K562 (cell line): ENCODE data around the gene GPN1. TPM values are rescaled to one million over a fixed set of nuclear protein-coding genes. Genes with fewer than 3 reads are reported as not detected.
A peak's percentile ranks its signal among the peaks of the same experiment; 100 is the strongest.

Experiments
- CHD2 ChIP-seq: IDR thresholded peaks from 2 replicates; pipeline ENCODE4 v1.6.1; 2011; ENCODE audit warnings: low read depth, low read length
- COPS2 ChIP-seq: fragments of 450-650 bp; conservative IDR thresholded peaks from 2 replicates; pipeline ENCODE4 v1.6.1; 2016; ENCODE audit warnings: mild to moderate bottlenecking, moderate library complexity
- FOXK1 ChIP-seq: sonication (generic); formaldehyde crosslinking; IDR thresholded peaks from 2 replicates; pipeline ENCODE4 v1.8.0; 2022; ENCODE audit warnings: missing genetic modification reagents, mild to moderate bottlenecking, borderline replicate concordance
- HES1 ChIP-seq: fragments of 450-650 bp; IDR thresholded peaks from 2 replicates; pipeline ENCODE4 v1.6.1; 2016; ENCODE audit warnings: low read depth, mild to moderate bottlenecking, moderate library complexity
- KAT2B ChIP-seq: IDR thresholded peaks from one replicate; pipeline ENCODE4 v1.6.1; 2012; ENCODE audit warnings: low read depth, mild to moderate bottlenecking, control low read depth, inconsistent platforms, low read length, moderate library complexity
- KDM5B ChIP-seq: fragments of 200-600 bp; sonication (generic); IDR thresholded peaks from 2 replicates; pipeline ENCODE4 v1.6.1; 2012; ENCODE audit warnings: low read depth, mild to moderate bottlenecking, moderate library complexity, low read length, control low read depth, inconsistent platforms; ENCODE audit not compliant: insufficient replicate concordance
- MECOM ChIP-seq: fragments of 250-450 bp; sonication (Bioruptor Pico); IDR thresholded peaks from 2 replicates; pipeline ENCODE4 v1.8.0; 2022; ENCODE audit warnings: inconsistent platforms
- MEF2A ChIP-seq: IDR thresholded peaks from 2 replicates; pipeline ENCODE4 v1.6.1; 2011; ENCODE audit warnings: low read depth, mild to moderate bottlenecking, low read length, moderate library complexity; ENCODE audit not compliant: control insufficient read depth
- MXD1 ChIP-seq: fragments of 250-450 bp; sonication (Bioruptor Pico); IDR thresholded peaks from 2 replicates; pipeline ENCODE4 v1.8.0; 2021; ENCODE audit warnings: borderline replicate concordance, mild to moderate bottlenecking, moderate library complexity; ENCODE audit not compliant: poor library complexity, severe bottlenecking
- RREB1 ChIP-seq: fragments of 250-450 bp; sonication (Bioruptor Pico); IDR thresholded peaks from 2 replicates; pipeline ENCODE4 v1.4.0; 2020
- SMAD3 ChIP-seq: fragments of 450-650 bp; formaldehyde crosslinking; conservative IDR thresholded peaks from 2 replicates; pipeline ENCODE4 v1.4.0; 2020; ENCODE audit warnings: mild to moderate bottlenecking
- SMAD4 ChIP-seq: fragments of 250-450 bp; sonication (Bioruptor Pico); conservative IDR thresholded peaks from 2 replicates; pipeline ENCODE4 v1.8.0; 2021; ENCODE audit warnings: inconsistent platforms, mild to moderate bottlenecking, moderate library complexity
- SPI1 ChIP-seq: IDR thresholded peaks from 2 replicates; pipeline ENCODE4 v1.6.1; 2011; ENCODE audit warnings: low read depth, low read length, control low read depth, borderline replicate concordance
- SRSF3 ChIP-seq: fragments of 200-400 bp; formaldehyde crosslinking; IDR thresholded peaks from 2 replicates; pipeline ENCODE4 v1.6.1; 2016; ENCODE audit warnings: mild to moderate bottlenecking, low read length, moderate library complexity; ENCODE audit not compliant: insufficient read depth
- ZNF124 ChIP-seq: sonication (generic); formaldehyde crosslinking; IDR thresholded peaks from 2 replicates; pipeline ENCODE4 v1.8.1; 2022; ENCODE audit warnings: missing genetic modification reagents
- ZNF165 ChIP-seq: fragments of 250-450 bp; sonication (Bioruptor Pico); IDR thresholded peaks from 2 replicates; pipeline ENCODE4 v1.4.0; 2020; ENCODE audit warnings: borderline replicate concordance
- ZNF354B ChIP-seq: fragments of 250-450 bp; sonication (Bioruptor Pico); IDR thresholded peaks from 2 replicates; pipeline ENCODE4 v1.4.0; 2020
- ZNF589 ChIP-seq: fragments of 200-800 bp; sonication (Bioruptor generic); IDR thresholded peaks from 2 replicates; pipeline ENCODE4 v1.6.1; 2016; ENCODE audit warnings: low read depth, missing genetic modification characterization, missing compliant biosample characterization
- polyA plus RNA-seq, 8 experiments: library from polyadenylated mRNA; depleted of rRNA in 4 of 8; stranded (reverse) in 5 of 8; unstranded in 3 of 8; fragments of >200 nt; fragmentation: Nextera tagmentation in 2 of 8; fragmentation: Illumina TruSeq in 1 of 8; extraction: Ambion mirVana in 2 of 8; extraction: Trizol in 1 of 8; gene quantifications; 2 replicates each; pipeline versions ENCODE4 v1.2.1 to v1.2.3, GENCODE V29; 2011 to 2014; ENCODE audit warnings: inconsistent platforms in 1 of 8, missing spikeins in 1 of 8
- total RNA-seq, 7 experiments: library from RNA; depleted of rRNA in 6 of 7; stranded (reverse); fragments of >200 nt in 6 of 7; fragmentation: Illumina TruSeq in 2 of 7; extraction: Trizol in 2 of 7; gene quantifications; 2 replicates each; pipeline versions ENCODE4 v1.2.1 to v1.2.3, GENCODE V29; 2011 to 2021; ENCODE audit warnings: low replicate concordance in 1 of 7

Gene GPN1
- total and polyA plus RNA-seq, 9 of the 15 experiments (the other 6 are each of a cell fraction or from before 2014, with no cell fraction given) = 23.4 to 171 (median 48.2) TPM

- no peak for TF ChIP-seq HES1
- no peak for TF ChIP-seq SMAD3 (CRISPR knock-in tag)
- no peak for TF ChIP-seq SRSF3
- TF ChIP-seq KAT2B = no peak
- peak; percentile 36 for TF ChIP-seq MXD1 (CRISPR knock-in tag)
- TF ChIP-seq SPI1 = no peak
- TF ChIP-seq MECOM (CRISPR knock-in tag) = no peak
- TF ChIP-seq ZNF124 (CRISPR knock-in tag) = no peak
- no peak for TF ChIP-seq COPS2
- no peak for TF ChIP-seq SMAD4 (CRISPR knock-in tag)
- TF ChIP-seq CHD2 = no peak
- TF ChIP-seq KDM5B = peak; percentile 98
- no peak for TF ChIP-seq ZNF165 (CRISPR knock-in tag)
- TF ChIP-seq ZNF589 (CRISPR knock-in tag) = 0 out of 2 replicates have a peak, but pooled peaks have one; percentile 27
- TF ChIP-seq MEF2A = no peak
- TF ChIP-seq ZNF354B (CRISPR knock-in tag) = no peak
- TF ChIP-seq FOXK1 (CRISPR knock-in tag) = no peak
- TF ChIP-seq RREB1 = 0 out of 2 replicates have a peak, but pooled peaks have one; percentile 51
These were observed at the start of gene GPN1, which contains the start of gene CCDC121 (continued) for GRCh38 chr2:27628767-27629709.
